Articular chondrocyte of knee joint (primary cell): ENCODE data around the gene ADGRL3. TPM values are rescaled to one million over a fixed set of nuclear protein-coding genes. Genes with fewer than 3 reads are reported as not detected.

Experiments used
- small RNA-seq: library from RNA; depleted of rRNA; stranded (forward); fragments of <200 nt; gene quantifications from one replicate; pipeline ENCODE3, GENCODE V24; 2012
- total RNA-seq: library from RNA; depleted of rRNA; stranded (reverse); fragments of >200 nt; gene quantifications from 2 replicates; pipeline ENCODE4 v1.2.3, GENCODE V29; 2012

The ADGRL3 gene
- total RNA-seq, result under 0.01 TPM in 1 of 2 replicates, not detected in the other

DNA sequence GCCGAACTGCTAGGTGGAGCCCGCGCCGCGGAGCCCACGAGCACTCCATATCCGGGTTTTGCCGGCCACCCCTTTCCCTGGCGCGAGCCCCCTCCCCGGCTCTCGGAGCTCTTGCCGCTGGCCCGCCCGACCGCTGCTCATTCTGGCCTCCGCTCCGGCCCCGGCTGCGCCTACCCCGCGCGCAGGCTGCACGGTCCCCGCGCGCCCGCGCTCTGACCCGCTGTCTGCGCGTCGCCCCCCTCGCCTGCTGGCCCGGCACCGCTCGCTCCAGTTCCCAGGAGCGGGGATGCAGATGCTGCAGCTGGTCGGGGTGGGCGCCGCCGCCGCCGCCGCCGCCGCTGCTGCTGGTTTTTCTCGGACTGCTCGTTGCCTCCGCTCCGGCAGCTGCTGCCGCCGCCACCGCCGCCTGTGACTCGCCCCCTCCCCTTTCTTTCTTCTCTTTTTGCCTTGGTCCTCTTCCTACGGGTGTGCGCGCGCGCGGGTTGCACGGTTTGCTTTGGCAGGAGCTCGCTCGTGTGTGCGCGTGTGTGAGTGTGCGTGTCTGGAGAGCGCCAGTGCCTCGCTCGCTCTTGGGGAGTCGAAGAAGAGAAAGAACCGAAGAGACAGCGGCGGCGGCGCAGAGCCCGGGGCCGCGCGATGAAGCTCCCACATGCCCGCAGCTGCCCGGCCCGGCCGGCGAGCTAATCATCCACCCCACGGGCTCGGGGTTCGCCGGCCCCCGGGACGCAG lies at the start of gene ADGRL3:
TSS of gene ADGRL3 (plus strand) at position 140 of the 729 bp plus-strand sequence.

Small RNA genes within 50 kb of the gene (small RNA-seq; reads per million reads assigned to genes)
- gene RF00019, result not detected
